ENCODE data around the gene TSSK2.
"Not testable (repeated sequence)": the region's sequence is repeated elsewhere in the genome, so short reads cannot be mapped to it uniquely, and the experiment has no call there.

Gene TSSK2

DNA sequence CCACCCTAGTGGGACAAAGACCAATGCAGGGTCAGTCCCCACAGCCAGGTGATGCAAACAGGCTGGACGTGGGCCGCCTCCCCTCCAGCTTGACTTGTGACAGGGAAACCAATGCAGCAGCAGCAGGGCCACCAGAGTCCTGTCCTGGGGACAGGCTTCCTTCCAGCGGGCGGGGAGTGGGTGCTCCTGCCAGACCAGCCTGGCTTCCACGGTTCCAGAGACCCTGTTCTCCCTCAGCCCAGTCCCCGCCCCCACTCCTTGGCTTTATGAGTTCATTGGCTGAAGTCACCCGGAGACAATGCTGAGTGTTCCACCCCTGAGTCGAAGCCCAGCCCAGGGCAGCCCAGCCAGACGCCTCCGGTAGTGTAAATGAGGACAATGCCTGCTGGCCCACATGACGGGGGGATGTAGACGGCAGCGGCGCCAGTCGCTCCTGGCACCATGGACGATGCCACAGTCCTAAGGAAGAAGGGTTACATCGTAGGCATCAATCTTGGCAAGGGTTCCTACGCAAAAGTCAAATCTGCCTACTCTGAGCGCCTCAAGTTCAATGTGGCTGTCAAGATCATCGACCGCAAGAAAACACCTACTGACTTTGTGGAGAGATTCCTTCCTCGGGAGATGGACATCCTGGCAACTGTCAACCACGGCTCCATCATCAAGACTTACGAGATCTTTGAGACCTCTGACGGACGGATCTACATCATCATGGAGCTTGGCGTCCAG, at the start of gene TSSK2:
TSS of gene TSSK2 (plus strand) at position 350 of the 726 bp plus-strand sequence. CDS start at position 442, 92 bp downstream.
- DNase-seq, result no peak

DNA sequence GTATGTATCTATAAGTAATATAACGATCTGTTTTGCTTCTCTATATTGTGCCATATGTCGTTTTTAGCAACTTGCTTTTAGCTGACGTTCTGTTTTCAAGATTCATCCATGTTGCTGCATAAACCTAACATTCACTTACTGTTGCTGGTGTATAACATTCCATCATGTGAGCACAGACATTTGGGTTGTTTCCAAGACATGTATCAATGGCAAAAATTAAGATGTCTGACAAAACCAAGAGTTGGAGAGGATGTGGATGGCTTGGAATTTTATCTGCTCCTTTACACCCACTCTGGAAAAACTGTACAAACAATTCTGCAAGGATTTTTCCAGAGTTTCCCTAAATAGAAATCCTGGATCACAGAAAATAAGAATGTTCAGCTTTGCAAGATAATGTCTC, 49.8 kb upstream of the TSSK2 start:
- no peak for DNase-seq

DNA sequence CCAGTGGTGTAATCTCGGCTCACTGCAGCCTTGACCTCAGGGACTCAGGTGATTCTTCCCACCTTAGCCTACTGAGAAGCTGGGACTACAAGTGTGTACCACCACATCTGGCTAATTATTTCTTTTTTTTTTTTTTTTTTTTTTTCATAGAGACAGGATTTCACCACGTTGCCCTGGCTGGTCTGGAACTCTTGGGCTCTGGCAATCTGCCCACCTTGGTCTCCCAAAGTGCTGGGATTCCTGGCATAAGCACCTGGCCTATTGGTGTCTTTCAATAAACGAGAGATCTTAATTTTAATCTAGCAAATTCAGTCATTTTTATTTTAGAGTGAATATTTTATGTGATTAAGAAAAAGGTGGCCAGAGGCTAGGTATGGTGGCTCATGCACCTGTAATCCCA, 49.0 kb upstream of the TSSK2 start:
- no peak for DNase-seq

DNA sequence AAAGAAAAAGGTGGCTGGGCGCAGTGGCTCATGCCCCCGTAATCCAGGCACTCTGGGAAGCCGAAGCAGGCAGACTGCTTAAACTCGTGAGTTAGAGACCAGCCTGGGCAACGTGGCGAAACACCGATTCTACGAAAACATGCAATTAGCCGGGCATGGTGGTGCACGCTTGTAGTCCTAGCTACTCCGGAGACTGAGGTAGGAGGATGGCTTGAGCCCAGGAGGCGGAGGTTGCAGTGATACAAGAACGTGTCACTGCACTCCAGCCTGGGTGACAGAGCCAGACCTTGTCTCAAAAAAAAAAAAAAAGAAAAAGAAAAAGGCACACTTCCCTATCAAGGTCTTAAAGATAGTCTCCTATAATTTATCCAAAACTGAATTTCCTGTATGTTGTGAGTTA, 48.3 kb upstream of the TSSK2 start:
- no peak for DNase-seq

DNA sequence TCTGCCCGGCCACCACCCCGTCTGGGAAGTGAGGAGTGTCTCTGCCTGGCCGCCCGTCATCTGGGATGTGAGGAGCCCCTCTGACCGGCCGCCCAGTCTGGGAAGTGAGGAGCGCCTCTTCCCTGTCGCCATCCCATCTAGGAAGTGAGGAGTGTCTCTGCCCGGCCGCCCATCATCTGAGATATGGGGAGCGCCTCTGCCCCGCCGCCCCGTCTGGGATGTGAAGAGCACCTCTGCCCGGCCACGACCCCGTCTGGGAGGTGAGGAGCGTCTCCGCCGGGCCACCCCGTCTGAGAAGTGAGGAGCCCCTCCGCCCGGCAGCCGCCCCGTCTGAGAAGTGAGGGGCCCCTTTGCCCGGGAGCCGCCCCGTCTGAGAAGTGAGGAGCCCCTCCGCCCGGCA, 47.0 kb upstream of the TSSK2 start:
- DNase-seq, result not testable (repeated sequence)

DNA sequence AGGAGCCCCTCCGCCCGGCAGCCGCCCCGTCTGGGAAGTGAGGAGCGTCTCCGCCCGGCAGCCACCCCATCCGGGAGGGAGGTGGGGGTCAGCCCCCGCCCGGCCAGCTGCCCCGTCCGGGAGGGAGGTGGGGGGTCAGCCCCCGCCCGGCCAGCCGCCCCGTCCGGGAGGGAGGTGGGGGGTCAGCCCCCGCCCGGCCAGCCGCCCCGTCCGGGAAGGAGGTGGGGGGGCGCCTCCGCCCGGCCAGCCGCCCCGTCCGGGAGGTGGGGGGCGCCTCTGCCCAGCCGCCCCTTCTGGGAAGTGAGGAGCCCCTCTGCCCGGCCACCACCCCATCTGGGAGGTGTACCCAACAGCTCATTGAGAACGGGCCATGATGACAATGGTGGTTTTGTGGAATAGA, 46.5 kb upstream of the TSSK2 start:
- not testable (repeated sequence) for DNase-seq

DNA sequence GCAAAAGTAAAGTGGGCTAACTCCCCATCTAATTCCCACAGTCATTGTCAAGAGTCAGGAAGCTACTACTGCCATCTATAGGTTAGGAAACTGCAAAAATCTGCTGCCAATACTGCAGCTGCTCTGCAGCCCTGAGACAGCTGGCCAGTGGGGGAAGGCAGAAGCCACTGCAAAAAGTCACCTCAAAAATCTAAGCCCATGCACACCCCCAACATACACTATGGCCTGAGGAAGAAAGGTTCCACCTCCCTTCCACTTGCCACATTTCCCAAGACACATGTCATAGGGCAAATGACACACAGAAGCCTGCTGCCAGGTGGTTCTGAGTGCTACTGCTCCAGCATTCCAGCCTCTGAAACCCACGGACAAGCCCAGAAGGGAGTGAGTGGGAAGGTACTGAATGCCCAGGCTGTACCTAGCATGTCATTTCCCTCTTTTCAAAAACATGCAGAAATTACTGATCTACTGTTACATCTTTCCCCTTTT, 45.8 kb upstream of the TSSK2 start:
- no peak for DNase-seq

DNA sequence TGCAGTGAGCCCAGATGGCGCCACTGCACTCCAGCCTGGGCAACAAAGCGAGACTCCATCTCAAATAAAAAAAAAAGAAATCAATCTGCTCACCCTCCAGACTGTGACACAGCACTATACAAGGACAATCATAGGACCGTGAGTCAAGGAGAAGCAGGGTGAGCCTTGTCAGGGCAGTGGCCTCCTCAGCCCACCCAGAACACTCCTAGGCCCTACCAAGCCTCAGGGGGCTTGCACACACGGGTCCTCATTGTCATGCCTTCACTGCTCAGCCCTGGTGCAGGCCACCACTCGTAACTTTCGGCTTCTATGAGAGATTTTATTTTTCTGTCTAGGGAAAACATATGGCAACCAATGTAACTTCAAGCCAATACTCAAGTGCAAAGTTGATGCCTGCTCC, 44.7 kb upstream of the TSSK2 start:
- no peak for DNase-seq

DNA sequence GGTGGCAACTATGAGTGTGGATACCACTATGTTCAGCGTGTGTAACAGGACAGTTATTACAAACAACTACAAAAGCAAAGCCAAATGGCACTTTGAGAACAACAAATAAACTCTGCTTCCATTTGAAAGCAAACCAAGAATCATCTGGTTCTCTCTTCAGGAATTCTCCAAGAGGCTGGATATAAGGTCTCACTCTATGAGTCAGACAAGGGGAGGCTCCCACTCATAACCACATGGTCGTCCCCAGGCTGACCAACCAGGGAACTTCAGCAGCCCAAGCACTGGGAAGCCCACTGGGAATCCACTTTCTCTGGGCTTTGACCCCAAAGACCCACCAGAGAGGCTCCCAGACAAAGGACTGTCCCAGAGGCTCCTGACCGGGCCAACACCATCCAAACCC, 44.2 kb upstream of the TSSK2 start:
- DNase-seq, result no peak

DNA sequence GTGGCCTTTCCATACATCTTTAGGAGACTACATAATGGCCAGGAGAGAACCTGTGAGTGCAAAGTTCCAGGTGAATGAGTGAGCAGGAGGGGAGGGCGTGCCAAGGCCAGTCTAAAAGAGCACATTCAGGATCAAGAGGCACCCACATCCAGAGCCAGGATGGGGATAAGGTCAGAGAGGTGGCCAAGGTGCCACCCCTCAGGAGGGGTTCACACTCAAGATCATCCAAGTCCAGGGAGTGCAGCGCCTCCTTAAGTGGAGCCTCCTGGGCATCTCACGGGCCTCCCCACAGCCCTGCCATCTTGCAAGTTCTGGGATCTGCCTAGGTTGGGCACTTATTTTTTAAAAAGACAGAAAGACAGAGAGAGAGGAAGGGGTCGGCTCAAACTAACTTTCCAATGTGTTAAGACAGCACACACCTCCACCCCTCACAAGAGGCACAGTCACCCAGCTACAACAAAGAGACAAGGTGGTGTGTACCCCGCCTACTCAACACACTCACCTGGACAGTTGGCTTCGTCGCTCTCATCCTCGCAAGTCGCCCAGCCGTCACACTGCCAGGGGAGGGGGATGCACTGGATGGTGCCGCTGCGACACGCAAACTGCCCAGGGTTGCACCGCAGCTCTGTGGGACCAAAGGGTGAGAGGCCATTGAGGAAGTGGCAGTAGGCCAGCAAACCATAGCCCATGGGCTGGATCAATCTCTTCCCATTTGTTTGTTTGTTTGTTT, 42.1 kb upstream of the TSSK2 start:
- no peak for DNase-seq

DNA sequence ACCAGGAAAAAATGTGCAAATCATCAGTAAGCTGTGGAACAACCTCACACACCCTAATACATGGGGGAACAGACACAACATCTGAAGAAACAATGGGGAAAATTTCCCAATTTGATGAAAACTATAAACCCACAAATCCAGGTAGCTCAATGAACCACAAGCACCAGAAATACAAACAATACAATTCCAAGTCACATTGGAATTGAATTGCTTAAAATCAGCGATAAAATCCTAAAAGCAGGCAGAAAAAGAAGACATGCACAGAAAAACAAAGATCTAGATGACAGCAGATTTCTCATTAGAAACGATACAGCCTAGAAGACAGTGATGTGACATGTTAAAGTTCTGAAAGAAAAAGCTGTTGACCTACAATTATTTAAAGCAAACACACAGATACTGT, 40.9 kb upstream of the TSSK2 start:
- no peak for DNase-seq

DNA sequence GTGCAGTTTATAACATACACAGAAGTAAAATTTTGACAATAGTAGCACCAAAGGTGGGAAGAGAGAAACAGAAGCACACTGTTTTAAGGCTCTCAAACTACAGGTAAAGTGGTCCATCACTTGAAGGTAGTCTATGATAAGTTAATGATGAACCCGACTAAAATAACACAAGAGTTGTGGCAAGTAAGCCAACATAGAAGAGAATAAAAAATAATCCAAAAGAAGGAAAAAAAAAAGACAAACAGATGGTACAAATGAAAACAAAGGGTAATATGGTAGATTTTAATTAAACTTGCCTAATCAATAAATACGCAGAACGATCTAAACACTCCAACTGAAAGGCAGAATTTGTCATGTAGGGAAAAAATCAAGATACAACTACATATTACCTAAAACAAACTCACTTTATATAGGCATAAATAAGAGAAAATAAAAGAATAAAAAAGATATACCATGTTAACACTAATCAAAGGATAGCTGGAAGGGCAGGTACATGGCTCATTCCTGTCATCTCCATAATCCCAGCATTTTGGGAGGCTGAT, 40.5 kb upstream of the TSSK2 start:
- DNase-seq, result no peak

DNA sequence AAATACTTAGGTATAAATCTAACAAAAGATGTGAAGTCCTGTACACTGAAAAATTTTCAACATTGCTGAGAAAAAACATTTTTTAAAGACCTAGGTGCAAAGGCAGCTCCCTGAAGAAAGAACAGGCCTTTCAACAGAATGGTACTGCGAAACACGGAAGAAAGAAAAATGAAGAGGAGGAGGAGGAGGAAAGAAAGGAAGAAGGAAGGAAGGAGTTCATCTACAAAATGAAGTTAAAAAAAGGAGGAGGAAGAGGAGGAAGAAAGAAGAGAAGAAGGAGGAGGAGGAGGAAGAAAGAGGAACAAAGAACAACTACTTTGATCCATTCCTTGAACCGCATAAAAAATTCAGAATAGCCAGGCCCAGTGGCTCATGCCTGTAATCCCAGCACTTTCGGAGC, 38.4 kb upstream of the TSSK2 start:
- no peak for DNase-seq

DNA sequence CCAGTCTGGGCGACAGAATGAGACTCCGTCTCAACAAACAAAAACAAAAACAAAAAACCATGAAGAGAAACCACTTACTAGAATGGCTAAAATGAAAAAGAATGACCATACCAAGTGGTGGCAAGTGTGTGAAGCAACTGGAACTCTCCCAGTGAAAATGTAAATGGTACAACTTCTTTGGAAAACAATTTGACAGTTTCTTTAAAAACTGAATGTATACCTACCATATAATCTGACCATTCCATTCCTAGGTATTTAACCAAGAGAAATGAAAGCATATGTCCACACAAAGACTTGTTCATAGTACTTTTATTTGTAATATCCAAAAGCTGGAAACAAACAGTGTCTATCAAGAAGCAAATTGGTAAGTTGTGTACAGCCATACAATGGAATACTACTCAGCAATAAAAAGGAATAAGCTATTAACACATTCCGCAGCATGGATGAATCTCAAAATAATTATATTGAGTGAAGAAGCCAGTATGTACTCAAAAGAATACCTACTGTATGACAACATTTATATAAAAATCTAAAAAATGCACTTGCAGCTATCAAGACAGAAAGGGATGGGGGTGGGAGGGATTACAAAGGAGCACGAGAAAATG, 36.6 kb upstream of the TSSK2 start:
- no peak for DNase-seq

DNA sequence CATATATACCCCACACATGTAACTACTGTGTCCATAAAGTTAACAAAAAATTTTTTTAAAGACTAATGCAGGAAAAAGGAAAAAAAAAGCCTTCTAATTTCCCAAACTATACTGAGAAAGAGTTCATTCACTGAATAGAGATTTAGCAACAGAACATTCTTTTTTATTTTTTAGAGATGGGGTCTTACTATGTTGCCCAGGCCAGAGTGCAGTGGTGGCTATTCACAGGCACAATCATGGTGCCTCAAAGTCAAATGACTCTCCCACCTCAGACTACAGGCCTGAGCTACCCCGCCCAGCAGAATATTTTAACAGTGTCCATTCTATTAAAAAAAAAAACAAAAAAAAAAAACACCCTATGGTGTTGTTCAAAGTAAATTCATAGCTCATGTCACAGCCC, 34.6 kb upstream of the TSSK2 start:
- DNase-seq, result no peak

DNA sequence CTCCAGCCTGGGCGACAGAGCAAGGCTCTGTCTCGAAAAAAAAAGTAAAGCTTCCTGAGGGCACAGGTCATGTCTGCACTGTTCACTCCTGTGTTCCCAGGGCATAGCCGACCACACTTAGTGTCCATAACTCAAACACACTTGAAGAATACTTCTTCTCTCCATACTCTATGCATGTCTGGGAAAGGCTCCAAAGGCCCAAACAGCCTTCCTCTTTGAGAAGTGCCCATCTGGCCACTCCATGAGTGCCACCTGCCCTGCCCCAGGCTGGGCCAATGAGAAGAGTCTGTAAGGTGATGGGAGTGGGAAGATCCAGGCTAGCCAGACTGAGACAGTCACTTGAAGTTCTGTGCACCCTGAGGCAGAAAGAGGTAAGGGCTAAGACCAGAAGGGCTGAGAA, 33.6 kb upstream of the TSSK2 start:
- DNase-seq, result no peak

DNA sequence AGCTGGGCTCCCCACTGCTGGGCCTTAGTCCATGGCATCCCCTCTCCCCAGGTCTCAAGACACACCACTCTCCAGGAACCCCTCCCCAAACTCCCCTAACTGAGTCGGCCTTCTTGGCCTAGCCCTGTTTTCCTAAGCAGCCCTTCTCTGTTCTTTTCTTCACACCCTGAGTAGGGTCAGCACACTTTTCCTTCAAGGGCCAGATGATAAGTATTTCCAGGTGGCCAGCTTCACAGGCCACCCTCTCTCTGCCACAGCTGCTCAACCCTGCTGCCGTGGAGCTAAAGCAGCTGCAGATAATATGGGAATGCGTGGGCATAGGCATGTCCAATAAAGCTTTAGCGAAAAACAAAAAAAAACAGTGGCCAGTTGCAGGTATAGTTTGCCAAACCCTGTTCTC, 33.0 kb upstream of the TSSK2 start:
- DNase-seq, result no peak

DNA sequence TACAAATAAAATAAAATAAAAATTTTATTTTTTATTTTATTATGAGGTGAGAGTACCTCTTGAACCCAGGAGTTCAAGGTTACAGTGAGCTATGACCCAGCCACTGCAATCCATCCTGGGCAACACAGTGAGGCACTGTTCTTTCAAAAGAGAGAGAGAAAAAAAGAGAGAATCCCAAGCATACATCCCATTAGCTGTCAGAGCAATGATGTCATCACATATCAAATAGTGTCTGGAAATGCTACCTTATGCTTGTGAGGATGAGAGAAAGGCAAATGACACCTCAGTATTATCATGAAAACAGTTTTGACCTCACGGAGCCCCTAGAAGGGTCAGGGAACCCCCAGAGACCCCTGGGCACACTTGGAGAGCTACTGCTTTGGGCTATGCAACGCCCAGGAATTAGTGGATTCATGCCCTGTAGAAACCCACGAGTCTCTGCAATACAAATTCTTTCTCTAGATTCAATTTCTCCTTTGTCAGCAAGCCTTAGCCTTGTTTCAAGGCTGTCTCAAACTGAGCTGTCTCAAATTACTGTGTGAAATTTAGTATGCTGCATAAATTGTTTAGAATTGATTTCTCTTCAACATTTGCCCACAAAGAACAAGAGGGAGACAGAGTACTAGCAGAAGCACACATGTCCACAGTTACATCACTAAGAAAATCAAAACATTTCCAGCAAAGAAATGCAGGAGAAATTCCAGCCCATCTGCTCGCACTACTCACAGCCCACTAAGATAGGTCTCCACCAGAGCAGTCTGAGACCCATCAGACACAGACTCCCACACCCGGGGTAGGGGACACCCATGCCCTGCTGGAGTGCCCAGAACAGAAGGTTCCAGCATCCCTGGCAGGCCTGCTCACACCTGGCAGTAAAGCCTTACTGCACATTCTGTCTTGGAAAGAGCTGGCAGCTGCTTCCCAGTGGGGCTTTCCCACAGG, 27.0 kb upstream of the TSSK2 start:
- no peak for DNase-seq

DNA sequence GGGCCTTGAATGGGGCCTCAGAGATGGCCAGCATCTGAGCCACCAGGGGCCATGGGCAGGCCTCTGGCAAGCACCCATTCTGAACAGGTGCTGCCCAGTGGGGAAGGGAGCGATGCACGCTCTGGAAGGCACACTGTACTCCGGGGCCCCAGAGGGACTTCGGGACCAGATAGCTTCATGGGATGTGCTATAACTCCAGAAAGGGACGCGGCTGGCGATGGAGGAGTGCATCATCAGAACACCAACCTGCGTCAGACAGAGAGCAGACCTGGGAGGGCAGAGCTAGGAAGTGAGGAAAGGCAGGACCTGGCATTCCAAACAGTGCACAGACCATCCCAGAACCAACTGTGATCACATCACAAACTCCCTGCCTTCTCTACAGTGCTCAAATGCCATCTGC, 25.7 kb upstream of the TSSK2 start:
- no peak for DNase-seq

DNA sequence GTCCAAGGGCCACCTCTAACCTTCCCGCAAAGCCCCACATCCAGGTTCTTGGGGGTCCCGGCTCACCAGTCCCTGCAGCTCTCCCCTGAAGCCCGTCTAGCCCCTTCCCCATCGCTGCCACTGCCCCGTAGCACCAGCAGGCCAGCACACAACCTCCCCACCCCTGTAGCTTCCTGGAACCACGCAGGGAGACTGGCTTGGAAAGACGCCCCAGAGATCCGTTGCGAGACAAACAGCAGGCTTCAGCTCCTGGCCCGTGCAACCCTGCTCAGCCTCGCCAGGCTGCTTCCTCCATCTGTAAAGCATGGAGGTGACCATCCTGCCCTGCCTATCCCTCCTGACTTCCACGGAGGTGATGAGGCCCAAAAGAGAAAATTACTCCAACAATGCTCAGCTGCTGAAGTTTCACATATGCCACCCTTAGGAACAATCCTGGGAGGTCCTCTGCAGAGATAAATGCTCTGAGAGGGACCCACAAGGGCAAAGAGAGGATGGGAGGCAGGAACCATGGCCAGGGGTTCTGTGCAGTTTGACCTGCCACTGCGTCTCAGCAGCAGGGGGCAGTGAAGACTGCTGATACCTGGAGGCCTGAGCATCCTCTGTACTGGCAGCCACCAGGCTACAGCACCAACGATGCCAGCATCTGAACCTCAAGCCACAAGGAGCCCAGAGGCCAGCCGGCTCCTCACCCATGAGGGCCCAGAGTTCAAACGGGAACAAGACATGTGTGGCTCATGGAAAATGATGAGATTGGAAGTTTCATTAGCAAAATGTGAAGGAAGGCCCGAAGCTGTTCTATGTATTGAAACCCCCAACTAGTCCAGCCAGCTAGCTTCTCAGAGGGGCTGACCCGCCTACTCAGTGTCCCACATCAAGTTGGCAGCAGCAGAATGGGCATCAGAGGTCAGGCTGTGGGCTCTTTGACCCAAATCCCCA, 25.0 kb upstream of the TSSK2 start:
- DNase-seq, result peak; percentile 44
